Keratinocyte (primary cell): ENCODE data around the gene COX7B2.

Experiments used
- CTCF ChIP-seq, 3 experiments: IDR thresholded peaks in 1 of 3; conservative IDR thresholded peaks in 1 of 3; optimal IDR thresholded peaks in 1 of 3; 2 replicates in 2 of 3; 3 replicates in 1 of 3; pipeline versions ENCODE3 to v1.5.1; 2011; ENCODE audit warnings: low read length in 3 of 3, mild to moderate bottlenecking in 3 of 3, moderate library complexity in 2 of 3, control low read depth in 1 of 3, inconsistent platforms in 1 of 3; ENCODE audit not compliant: insufficient read depth in 2 of 3; ENCODE audit errors: extremely low read depth in 1 of 3
- EZH2 ChIP-seq: IDR thresholded peaks from one replicate; pipeline ENCODE4 v1.6.1; 2012; ENCODE audit warnings: inconsistent platforms, mild to moderate bottlenecking, low read length, moderate library complexity

- TF ChIP-seq CTCF (optimal IDR thresholded peaks at IDR 0.05 in 1 of 3, IDR thresholded peaks at IDR 0.05 in 1 of 3, conservative IDR thresholded peaks at IDR 0.05 in 1 of 3; ENCODE audit: extremely low read depth in 1 of 3, insufficient read depth in 2 of 3, low read length in 3 of 3) (no peak), EZH2 (no peak)
Measured at GRCh38 chr4:46839128-46839527, 69.9 kb downstream of the COX7B2 start.
